ENCODE results near the gene ADGRL2.

GRCh38 chr1:81834921-81835698 lies 34.4 kb downstream of the ADGRL2 start:
- no peak for TF ChIP-seq CTCF (IDR thresholded peaks at IDR 0.05 in 8 of 11, conservative IDR thresholded peaks at IDR 0.05 in 3 of 11)
- no peak for TF ChIP-seq POLR2AphosphoS5 (IDR thresholded peaks at IDR 0.05)
- TF ChIP-seq POLR2A (IDR thresholded peaks at IDR 0.05) = no peak
